GM13977 (cell line): ENCODE results near the gene PCOLCE2.
"Not testable (repeated sequence)": the region's sequence is repeated elsewhere in the genome, so short reads cannot be mapped to it uniquely, and the experiment has no call there.

Experiments used
- DNase-seq: peaks from one replicate; pipeline ENCODE4 v3.0.0; 2012; ENCODE audit warnings: low spot score
- in situ Hi-C: fragments of 300-500 bp; cut with MboI; formaldehyde crosslinking; loops from one replicate; pipeline ENCODE4 v1.12.0; 2022; ENCODE audit warnings: low sequenced_read_pairs, low pct_unique_long_range_greater_than_20kb, mixed read lengths, inconsistent platforms; ENCODE audit not compliant: unreplicated experiment
- TF ChIP-seq, protein P1 (sequence below): IDR thresholded peaks from 2 replicates; pipeline ENCODE4 v1.5.1; 2012; ENCODE audit warnings: mild to moderate bottlenecking, control low read depth; ENCODE audit not compliant: insufficient read depth; ENCODE audit errors: extremely low read depth, missing control alignments

PCOLCE2 gene

DNA sequence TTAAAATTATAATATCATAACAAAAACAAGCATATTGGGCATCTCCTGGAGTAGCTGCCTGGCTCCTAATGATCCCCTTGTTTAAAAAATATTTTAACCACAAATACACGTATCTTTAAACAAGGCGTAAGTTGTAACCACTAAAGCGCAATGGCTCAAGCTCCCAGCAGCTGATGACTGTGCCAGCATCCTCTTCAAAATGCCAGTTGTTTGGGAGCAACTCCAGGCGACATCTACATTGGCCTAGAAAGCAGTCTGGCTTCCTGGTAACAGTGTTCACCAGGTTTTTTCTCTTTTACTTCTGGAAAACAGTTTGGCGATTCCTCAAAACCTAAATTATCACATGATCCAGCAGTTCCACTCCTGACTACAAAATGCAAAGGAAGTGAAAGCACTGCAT is 13.8 kb downstream of the PCOLCE2 start:
- TF ChIP-seq, protein P1, sequence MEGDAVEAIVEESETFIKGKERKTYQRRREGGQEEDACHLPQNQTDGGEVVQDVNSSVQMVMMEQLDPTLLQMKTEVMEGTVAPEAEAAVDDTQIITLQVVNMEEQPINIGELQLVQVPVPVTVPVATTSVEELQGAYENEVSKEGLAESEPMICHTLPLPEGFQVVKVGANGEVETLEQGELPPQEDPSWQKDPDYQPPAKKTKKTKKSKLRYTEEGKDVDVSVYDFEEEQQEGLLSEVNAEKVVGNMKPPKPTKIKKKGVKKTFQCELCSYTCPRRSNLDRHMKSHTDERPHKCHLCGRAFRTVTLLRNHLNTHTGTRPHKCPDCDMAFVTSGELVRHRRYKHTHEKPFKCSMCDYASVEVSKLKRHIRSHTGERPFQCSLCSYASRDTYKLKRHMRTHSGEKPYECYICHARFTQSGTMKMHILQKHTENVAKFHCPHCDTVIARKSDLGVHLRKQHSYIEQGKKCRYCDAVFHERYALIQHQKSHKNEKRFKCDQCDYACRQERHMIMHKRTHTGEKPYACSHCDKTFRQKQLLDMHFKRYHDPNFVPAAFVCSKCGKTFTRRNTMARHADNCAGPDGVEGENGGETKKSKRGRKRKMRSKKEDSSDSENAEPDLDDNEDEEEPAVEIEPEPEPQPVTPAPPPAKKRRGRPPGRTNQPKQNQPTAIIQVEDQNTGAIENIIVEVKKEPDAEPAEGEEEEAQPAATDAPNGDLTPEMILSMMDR, result no peak
- in situ Hi-C loops, result no loop called here
- no peak for DNase-seq

DNA sequence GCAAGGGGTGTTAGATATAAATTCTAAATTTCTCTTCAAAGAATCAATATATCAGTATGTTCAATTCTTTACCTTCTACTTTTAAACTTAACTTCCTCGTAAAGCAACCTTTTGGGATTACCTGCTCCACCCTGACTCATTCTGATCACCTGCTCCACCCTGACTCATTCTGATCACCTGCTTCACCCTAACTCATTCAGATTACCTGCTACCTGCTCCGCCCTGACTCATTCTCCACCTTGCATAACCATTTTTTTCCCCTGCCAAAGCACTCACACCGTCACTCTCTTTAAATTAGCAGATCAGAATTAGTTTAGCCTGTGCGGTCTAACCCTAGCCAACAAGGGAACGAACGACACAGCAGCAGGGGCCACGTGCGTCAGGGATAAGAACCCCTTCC is 20.5 kb downstream of the PCOLCE2 start:
- in situ Hi-C loops, DNase-seq: not testable (repeated sequence)

DNA sequence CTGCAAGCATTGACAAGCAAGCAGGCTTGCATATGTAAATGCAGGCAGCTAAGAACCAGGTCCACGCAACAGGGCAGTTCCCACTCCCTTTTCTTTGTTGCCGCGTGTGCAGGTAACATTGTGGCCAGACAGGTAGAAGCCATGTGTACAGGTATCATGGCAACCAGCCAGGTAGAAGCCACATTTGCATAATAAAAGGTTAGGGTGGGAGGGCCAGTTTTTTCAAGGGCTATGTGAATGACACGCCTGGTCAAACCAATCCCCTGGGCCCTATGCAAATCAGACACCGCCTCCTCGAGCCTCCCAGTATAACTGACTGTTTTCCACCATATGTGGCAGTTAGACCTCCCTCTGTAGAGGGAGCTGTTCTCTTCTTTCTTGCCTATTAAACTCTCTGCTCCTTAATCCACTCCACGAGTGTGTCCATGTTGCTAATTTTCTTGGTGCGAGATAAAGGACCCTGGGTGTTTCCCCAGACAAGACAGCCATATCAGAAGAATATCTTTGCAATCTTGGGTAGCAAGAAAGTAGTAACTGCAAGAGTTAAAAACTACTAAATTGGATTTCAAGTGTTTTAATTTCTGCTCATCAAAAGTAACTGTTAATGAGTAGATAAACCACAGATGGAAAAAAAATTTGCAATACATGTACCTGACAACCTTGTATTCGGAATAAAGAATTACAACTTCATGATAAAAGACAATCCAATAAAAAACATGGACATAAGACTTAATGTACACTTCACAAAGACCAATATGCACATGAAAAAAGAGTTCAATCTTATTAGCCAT is 21.8 kb downstream of the PCOLCE2 start:
- TF ChIP-seq, protein P1, result no peak
- DNase-seq, result no peak
- in situ Hi-C loops, result no loop called here

DNA sequence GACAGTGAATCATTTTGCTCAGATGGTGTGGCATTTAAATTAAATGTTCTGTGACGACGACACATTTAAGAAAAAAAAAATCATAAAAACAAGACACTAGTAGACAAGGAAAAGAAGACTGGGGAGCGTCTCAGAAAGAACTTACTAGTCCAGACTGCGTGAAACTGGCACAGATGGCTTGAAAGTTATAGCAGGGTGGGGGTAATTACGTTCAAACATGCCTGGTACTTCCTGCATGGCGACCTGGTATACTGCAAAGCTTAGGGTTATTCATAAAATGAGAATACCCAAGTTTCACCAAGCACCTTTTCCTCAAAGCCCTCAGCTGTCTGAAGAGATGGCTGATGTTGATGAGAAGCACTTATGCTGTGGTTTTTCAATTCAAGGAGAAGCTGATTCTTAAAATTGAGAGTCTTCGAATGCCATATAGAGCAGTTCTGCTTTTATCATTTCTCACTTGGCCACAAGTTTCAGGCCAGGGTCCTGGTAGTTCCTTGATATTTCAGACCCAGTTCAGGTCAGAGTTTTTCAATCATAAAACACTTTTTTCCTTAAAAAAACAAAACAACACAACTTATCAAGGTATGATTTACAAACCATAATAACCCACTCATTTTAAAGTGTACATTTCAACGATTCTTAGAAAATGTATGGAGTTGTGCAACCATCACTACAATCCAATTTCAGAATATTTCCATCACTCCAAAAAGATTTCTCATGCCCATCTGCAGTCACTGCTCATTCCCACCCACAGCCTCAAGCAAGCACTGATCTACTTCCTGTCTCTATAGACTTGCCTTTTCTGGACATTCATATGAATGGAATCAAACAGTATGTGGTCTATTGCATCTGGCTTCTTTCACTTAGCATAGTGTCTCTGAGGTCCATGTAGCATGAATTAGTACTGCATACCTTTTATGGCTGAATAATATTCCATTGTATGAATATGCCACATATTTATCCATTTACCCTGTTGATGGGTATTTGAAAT is 24.7 kb downstream of the PCOLCE2 start:
- in situ Hi-C loops, result no loop called here
- TF ChIP-seq, protein P1, result no peak
- no peak for DNase-seq

DNA sequence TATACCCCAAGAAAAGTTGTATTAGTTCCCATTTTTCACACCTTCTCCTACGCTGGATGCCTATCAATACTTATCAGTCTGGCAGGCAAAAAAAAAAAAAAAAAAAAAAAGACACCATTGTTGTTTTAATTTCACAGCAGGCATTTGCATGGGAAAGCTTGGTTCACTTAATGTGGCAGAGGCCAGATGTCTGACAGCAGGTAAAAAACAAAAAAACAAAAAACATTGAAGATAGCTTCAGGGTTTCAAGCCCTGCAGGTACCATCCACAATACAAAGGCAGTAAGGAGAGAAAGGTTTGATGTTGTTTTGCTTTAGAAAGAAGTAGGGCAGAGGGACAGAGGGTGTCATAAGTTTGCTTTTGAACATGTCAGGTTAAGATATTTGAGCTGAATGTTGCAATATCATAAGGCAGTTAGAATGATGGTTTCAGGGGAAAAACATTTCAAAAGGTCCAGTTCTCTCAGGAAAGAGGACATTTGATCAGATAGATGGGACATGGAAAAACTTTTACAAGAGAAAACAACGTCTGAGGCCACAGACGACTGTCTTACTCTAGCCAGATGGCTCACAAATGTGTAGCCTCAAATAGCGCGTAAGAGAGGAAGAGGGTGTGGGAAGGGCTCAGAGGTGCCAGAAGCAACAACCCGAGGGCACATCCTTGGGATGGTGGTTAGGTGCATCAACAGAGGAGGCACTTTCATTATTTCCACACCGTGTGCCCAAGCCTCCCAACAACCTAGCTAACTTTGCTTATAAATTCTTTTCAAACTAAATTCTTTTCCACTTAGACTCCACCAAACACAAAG is 25.7 kb downstream of the PCOLCE2 start:
- DNase-seq, result no peak
- in situ Hi-C loops, result no loop called here

DNA sequence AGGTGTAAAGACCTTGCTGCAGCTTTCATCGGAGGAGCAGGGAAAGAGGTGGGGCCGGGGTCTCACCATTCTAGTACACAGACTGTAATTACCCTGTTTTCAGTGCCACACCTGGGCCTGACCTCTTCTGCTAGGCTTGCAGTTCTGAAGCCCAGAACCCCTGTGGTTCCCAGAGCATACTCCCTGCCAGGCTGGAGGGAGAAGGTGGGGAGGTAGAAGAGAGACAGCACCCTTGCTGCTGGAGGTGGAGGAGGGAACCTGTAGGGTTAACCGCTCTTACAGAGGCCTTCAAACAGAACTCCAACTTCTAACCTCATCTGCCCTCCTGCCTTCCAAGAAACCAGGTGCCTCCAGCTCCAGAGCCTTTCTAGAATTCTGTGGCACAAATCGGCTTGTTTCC is 27.0 kb downstream of the PCOLCE2 start:
- DNase-seq, result no peak
- TF ChIP-seq, protein P1, result no peak
- in situ Hi-C loops, result no loop called here

More for the DNA sequence above, 25.7 kb downstream of the PCOLCE2 start:
- TF ChIP-seq, protein P1, result no peak
